KMS-11 (cell line): ENCODE measurements around the gene RRAD.
A peak's percentile ranks its signal among the peaks of the same experiment; 100 is the strongest.

Source experiments
- H2AFZ ChIP-seq: fragments of 200-600 bp; sonication (generic); 2 replicates; pipeline ENCODE4 v1.6.1; 2016; ENCODE audit warnings: antibody characterized with exemption, mixed run types, low read depth
- H3K27ac ChIP-seq: fragments of 200-600 bp; sonication (generic); 2 replicates; pipeline ENCODE4 v1.6.1; 2016; ENCODE audit warnings: mild to moderate bottlenecking, mixed run types
- H3K27me3 ChIP-seq: fragments of 200-600 bp; sonication (generic); 2 replicates; pipeline ENCODE4 v1.6.1; 2017; ENCODE audit warnings: mild to moderate bottlenecking, low read depth, mixed run types, moderate library complexity; ENCODE audit not compliant: insufficient read depth
- H3K36me3 ChIP-seq: fragments of 200-600 bp; sonication (generic); 2 replicates; pipeline ENCODE4 v1.6.1; 2017; ENCODE audit warnings: mild to moderate bottlenecking, mixed run types; ENCODE audit not compliant: insufficient read depth
- H3K4me1 ChIP-seq: fragments of 200-600 bp; sonication (generic); 2 replicates; pipeline ENCODE4 v1.6.1; 2016; ENCODE audit warnings: mild to moderate bottlenecking, low read depth, mixed run types; ENCODE audit not compliant: poor library complexity, severe bottlenecking
- H3K4me2 ChIP-seq: fragments of 200-600 bp; sonication (generic); 2 replicates; pipeline ENCODE4 v1.7.0; 2016; ENCODE audit warnings: mild to moderate bottlenecking, mixed run types
- H3K4me3 ChIP-seq: fragments of 200-600 bp; sonication (generic); IDR thresholded peaks from 2 replicates; pipeline ENCODE4 v1.6.1; 2017; ENCODE audit warnings: low read depth, low read length, mixed read lengths; ENCODE audit not compliant: insufficient read depth
- H3K79me2 ChIP-seq: fragments of 200-600 bp; sonication (generic); 2 replicates; pipeline ENCODE4 v1.6.1; 2016; ENCODE audit warnings: low read depth, mixed run types; ENCODE audit not compliant: insufficient read depth
- H3K9ac ChIP-seq: fragments of 200-600 bp; sonication (generic); 2 replicates; pipeline ENCODE4 v1.6.1; 2016; ENCODE audit warnings: mild to moderate bottlenecking, mixed run types
- H4K20me1 ChIP-seq: fragments of 200-600 bp; sonication (generic); 2 replicates; pipeline ENCODE4 v1.6.1; 2016; ENCODE audit warnings: mild to moderate bottlenecking, mixed run types; ENCODE audit not compliant: insufficient read depth
- CTCF ChIP-seq: fragments of 200-600 bp; sonication (generic); conservative IDR thresholded peaks from 2 replicates; pipeline ENCODE4 v1.6.1; 2017; ENCODE audit warnings: low read depth, mild to moderate bottlenecking, antibody characterized with exemption, low read length, moderate library complexity, mixed read lengths

RRAD gene

GRCh38 chr16:66932076-66932475 lies 6.7 kb upstream of the RRAD start:
- Histone ChIP-seq H3K9ac (no peak overlapping the region), H3K4me3 (no peak overlapping the region), H2AFZ (no peak overlapping the region), H3K27me3 (no peaks in the 10 kb centered on the region), H4K20me1 (no peaks in the 10 kb centered on the region), H3K36me3 (no peaks in the 10 kb centered on the region), H3K79me2 (peaks cover 22% of the 10 kb centered on the region), H3K4me2 (no peak overlapping the region), H3K4me1 (peaks cover 50% of the 10 kb centered on the region), H3K27ac (no peak overlapping the region)
- no peak for TF ChIP-seq CTCF

DNA sequence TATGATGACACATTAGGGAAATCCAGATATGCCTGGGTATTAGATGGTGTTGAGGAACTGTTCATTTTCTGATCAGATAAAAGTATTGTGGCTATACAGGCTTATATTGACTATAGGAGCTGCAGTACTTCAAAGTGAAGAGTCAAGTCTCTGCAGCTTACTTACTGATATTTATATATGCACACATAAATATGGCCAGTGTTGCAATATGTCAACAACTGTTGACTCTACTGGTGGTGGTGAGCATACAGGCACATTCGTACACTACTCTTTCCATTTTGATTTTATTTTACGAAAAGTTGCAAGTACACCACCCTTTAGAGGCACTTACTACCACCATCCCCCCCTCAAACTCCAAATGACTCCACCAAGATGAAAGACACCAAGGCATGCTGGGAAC lies 6.3 kb upstream of the RRAD start:
- peaks cover 22% of the 10 kb centered on the region for H3K79me2 ChIP-seq
- no peak overlapping the region for H3K9ac ChIP-seq
- TF ChIP-seq CTCF, result no peak
- H3K36me3 ChIP-seq, result no peaks in the 10 kb centered on the region
- H3K4me1 ChIP-seq, result peaks cover 54% of the 10 kb centered on the region
- H3K4me3 ChIP-seq, result no peak overlapping the region
- no peak overlapping the region for H3K27ac ChIP-seq
- H3K27me3 ChIP-seq, result no peaks in the 10 kb centered on the region
- H2AFZ ChIP-seq, result no peak overlapping the region
- no peak overlapping the region for H3K4me2 ChIP-seq
- H4K20me1 ChIP-seq, result no peaks in the 10 kb centered on the region

GRCh38 chr16:66930189-66930588 lies 4.9 kb upstream of the RRAD start:
- no peak overlapping the region for H3K4me3 ChIP-seq
- TF ChIP-seq CTCF, result no peak
- H3K79me2 ChIP-seq, result peaks cover 18% of the 10 kb centered on the region
- no peak overlapping the region for H3K4me2 ChIP-seq
- H3K36me3 ChIP-seq, result no peaks in the 10 kb centered on the region
- H2AFZ ChIP-seq, result no peak overlapping the region
- H3K9ac ChIP-seq, result no peak overlapping the region
- H3K27me3 ChIP-seq, result 0 out of 2 replicates have a peak, but pooled peaks cover 4% of the 10 kb centered on the region
- no peaks in the 10 kb centered on the region for H4K20me1 ChIP-seq
- peaks cover 56% of the 10 kb centered on the region for H3K4me1 ChIP-seq
- no peak overlapping the region for H3K27ac ChIP-seq

GRCh38 chr16:66928702-66929388 lies 3.5 kb upstream of the RRAD start:
- Histone ChIP-seq H2AFZ (no peak overlapping the region), H3K79me2 (peaks cover 13% of the 10 kb centered on the region), H3K27ac (peak overlapping the region; percentile 69; the same call in 1 of the 2 replicates), H3K9ac (no peak overlapping the region), H3K4me2 (no peak overlapping the region), H3K4me1 (peaks cover 55% of the 10 kb centered on the region), H3K27me3 (0 out of 2 replicates have a peak, but pooled peaks cover 5% of the 10 kb centered on the region), H3K36me3 (no peaks in the 10 kb centered on the region), H3K4me3 (no peak overlapping the region), H4K20me1 (no peaks in the 10 kb centered on the region)
- peak; percentile 70 for TF ChIP-seq CTCF
